NCI-H524 (cell line): ENCODE data around the gene AGBL4.
"Not testable (repeated sequence)": the region's sequence is repeated elsewhere in the genome, so short reads cannot be mapped to it uniquely, and the experiment has no call there.

Source experiments
- DNase-seq, 2 experiments: peaks; one replicate each; lab custom pipeline; 2025; lab: John Stamatoyannopoulos, UW

AGBL4 gene

GRCh38 chr1:50023292-50024159, at the start of gene AGBL4:
AGBL4 (minus strand) TSS chr1:50023954.
- peak; percentile 70 to 85 for DNase-seq

- DNase-seq: peak in 1 of 2 experiments; percentile 27
These were observed 43.1 kb upstream of the AGBL4 start for GRCh38 chr1:50066806-50067205.

GRCh38 chr1:50060279-50060678, 36.5 kb upstream of the AGBL4 start:
- DNase-seq: no peak

GRCh38 chr1:50048791-50049190, 25.0 kb upstream of the AGBL4 start:
- DNase-seq: no peak

- DNase-seq: no peak
These were observed 24.4 kb upstream of the AGBL4 start for GRCh38 chr1:50047916-50048694.

GRCh38 chr1:50038237-50038809, 14.6 kb upstream of the AGBL4 start:
- DNase-seq: no peak

GRCh38 chr1:50027794-50028193, 4.0 kb upstream of the AGBL4 start:
- no peak for DNase-seq

- DNase-seq: peak in 1 of 2 experiments; percentile 1
These were observed 28.0 kb downstream of the AGBL4 start for GRCh38 chr1:49995734-49996133.

GRCh38 chr1:49971088-49971487, 52.7 kb downstream of the AGBL4 start:
- DNase-seq: no peak

- DNase-seq: no peak
These were observed 72.4 kb downstream of the AGBL4 start for GRCh38 chr1:49951385-49951784.

GRCh38 chr1:49915301-49915700, 108.5 kb downstream of the AGBL4 start:
- not testable (repeated sequence) for DNase-seq

- no peak for DNase-seq
These were observed 117.4 kb downstream of the AGBL4 start for GRCh38 chr1:49906365-49906764.

- DNase-seq: no peak
These were observed 159.2 kb downstream of the AGBL4 start for GRCh38 chr1:49864581-49864980.

- DNase-seq: no peak
These were observed 169.0 kb downstream of the AGBL4 start for GRCh38 chr1:49854741-49855140.

GRCh38 chr1:49842596-49842995, 181.2 kb downstream of the AGBL4 start:
- DNase-seq: no peak

GRCh38 chr1:49841767-49842166, 182.0 kb downstream of the AGBL4 start:
- DNase-seq: no peak

- DNase-seq: no peak
These were observed 199.5 kb downstream of the AGBL4 start for GRCh38 chr1:49824261-49824660.

GRCh38 chr1:49817681-49818080, 206.1 kb downstream of the AGBL4 start:
- no peak for DNase-seq

GRCh38 chr1:49787013-49787412, 236.7 kb downstream of the AGBL4 start:
- not testable (repeated sequence) for DNase-seq

GRCh38 chr1:49765034-49765433, 258.7 kb downstream of the AGBL4 start:
- peak; percentile 46 to 51 for DNase-seq

- DNase-seq: not testable (repeated sequence)
These were observed 285.6 kb downstream of the AGBL4 start for GRCh38 chr1:49738118-49738517.

- no peak for DNase-seq
These were observed 295.4 kb downstream of the AGBL4 start for GRCh38 chr1:49728377-49728776.

GRCh38 chr1:49723662-49724061, 300.1 kb downstream of the AGBL4 start:
- no peak for DNase-seq
